Kasumi-1 (cell line): ENCODE results near the gene PBX1.

Experiments used
- DNase-seq, 2 experiments: peaks; one replicate each; lab custom pipeline; 2025; lab: John Stamatoyannopoulos, UW

The PBX1 gene

GRCh38 chr1:164725401-164725800 lies 166.4 kb downstream of the PBX1 start:
- DNase-seq, result no peak

- DNase-seq, result no peak
Measured at GRCh38 chr1:164726235-164726634, 167.3 kb downstream of the PBX1 start.

GRCh38 chr1:164728719-164729118 lies 169.7 kb downstream of the PBX1 start:
- DNase-seq, result no peak

- DNase-seq, result no peak
Measured at GRCh38 chr1:164731161-164731876, 172.3 kb downstream of the PBX1 start.

- DNase-seq, result no peak
Measured at GRCh38 chr1:164733070-164733469, 174.1 kb downstream of the PBX1 start.

- no peak for DNase-seq
Measured at GRCh38 chr1:164733734-164734133, 174.8 kb downstream of the PBX1 start.

- no peak for DNase-seq
Measured at GRCh38 chr1:164735315-164736052, 176.5 kb downstream of the PBX1 start.

GRCh38 chr1:164736137-164736536 lies 177.2 kb downstream of the PBX1 start:
- no peak for DNase-seq

- no peak for DNase-seq
Measured at GRCh38 chr1:164739189-164739588, 180.2 kb downstream of the PBX1 start.

- DNase-seq, result no peak
Measured at GRCh38 chr1:164740000-164740526, 181.1 kb downstream of the PBX1 start.

- no peak for DNase-seq
Measured at GRCh38 chr1:164742745-164743144, 183.8 kb downstream of the PBX1 start.

GRCh38 chr1:164743976-164744375 lies 185.0 kb downstream of the PBX1 start:
- no peak for DNase-seq

GRCh38 chr1:164745736-164746135 lies 186.8 kb downstream of the PBX1 start:
- DNase-seq, result no peak

GRCh38 chr1:164746632-164747031 lies 187.6 kb downstream of the PBX1 start:
- no peak for DNase-seq

GRCh38 chr1:164748253-164748899 lies 189.4 kb downstream of the PBX1 start:
- no peak for DNase-seq

- DNase-seq, result no peak
Measured at GRCh38 chr1:164753521-164754077, 194.6 kb downstream of the PBX1 start.

- no peak for DNase-seq
Measured at GRCh38 chr1:164754088-164754600, 195.2 kb downstream of the PBX1 start.

GRCh38 chr1:164755690-164756089 lies 196.7 kb downstream of the PBX1 start:
- no peak for DNase-seq

- no peak for DNase-seq
Measured at GRCh38 chr1:164756741-164757140, 197.8 kb downstream of the PBX1 start.

- no peak for DNase-seq
Measured at GRCh38 chr1:164757625-164758024, 198.6 kb downstream of the PBX1 start.

- no peak for DNase-seq
Measured at GRCh38 chr1:164759144-164759920, 200.3 kb downstream of the PBX1 start.
